GM21737 (cell line): ENCODE measurements around the gene BEND7.

Experiments used
- ATAC-seq: cut with Tn5 transposase; IDR thresholded peaks from one replicate; pipeline ENCODE4 v1.9.1; 2021; ENCODE audit warnings: mild to moderate bottlenecking, moderate library complexity; ENCODE audit not compliant: unreplicated experiment

The BEND7 gene

GRCh38 chr10:13525663-13526062 lies 3.2 kb downstream of the BEND7 start:
- ATAC-seq, result no peak

DNA sequence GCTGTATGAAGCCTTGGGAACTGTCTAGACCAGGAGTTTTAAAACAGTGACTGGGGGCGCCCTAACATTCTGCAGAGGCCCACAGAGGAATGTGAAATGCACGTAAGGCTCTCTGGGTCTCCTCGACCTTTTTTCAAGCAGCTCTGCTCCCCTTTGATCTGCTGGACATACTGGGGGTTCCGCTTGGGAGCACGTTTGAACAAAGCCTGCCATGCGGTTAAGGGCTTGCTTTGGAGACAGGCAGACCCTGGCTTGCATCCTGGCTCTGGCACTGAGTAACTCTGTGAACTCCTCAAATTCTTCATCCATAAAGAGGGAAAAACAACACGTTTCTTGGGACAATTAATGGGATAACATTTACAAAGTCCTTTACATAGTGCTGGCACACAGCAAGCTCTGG lies 7.8 kb downstream of the BEND7 start:
- ATAC-seq, result no peak

DNA sequence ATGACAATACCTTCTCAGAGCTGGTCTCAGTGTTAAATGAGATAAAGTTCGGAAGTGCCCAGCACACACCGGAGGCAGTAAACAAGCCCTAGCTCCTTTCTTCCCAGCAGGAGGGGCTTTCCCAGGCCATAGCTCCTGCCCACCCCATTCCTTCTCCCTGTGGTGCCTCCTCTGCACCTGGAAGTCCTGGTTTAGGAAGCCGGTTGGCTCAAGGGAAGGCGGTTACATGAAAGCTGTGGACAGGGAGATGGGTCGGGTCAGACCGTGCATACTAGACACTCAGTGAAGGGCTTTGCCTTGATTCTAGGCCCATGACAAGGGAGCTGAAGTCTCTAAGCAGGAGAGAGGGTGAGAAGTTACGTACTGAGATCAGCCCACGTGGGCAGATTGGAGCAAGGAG lies 8.6 kb downstream of the BEND7 start:
- ATAC-seq, result no peak

DNA sequence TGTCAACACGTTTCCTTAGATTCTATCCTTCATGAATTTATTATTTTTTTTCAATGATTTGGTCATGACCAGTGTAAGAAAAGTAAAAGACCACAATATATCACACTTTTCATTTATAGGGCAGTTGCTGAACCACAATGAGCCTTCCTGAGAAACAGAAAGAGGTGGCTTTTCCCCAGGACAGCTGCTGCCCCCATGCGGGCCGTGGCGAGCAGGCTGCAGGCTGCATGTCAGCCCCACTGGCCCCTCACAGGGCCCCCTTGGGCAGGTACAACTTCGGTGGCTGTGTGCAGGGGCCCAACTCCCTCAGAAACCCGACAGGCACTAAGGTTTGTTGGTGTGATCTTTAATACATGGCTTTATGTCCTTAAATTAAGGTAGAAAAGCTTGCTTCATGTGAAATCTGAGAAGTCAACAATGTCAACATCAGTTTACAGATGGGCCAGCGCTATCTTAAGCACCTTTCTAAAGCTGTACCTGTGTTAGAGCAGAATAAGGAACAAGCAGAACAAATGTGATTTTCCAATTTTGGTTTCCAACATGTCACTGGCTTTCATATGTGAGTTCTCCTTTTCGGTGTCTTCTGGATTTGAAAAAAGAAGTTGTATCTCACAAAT lies 10.6 kb downstream of the BEND7 start:
- no peak for ATAC-seq

GRCh38 chr10:13517675-13518074 lies 11.1 kb downstream of the BEND7 start:
- ATAC-seq, result no peak

DNA sequence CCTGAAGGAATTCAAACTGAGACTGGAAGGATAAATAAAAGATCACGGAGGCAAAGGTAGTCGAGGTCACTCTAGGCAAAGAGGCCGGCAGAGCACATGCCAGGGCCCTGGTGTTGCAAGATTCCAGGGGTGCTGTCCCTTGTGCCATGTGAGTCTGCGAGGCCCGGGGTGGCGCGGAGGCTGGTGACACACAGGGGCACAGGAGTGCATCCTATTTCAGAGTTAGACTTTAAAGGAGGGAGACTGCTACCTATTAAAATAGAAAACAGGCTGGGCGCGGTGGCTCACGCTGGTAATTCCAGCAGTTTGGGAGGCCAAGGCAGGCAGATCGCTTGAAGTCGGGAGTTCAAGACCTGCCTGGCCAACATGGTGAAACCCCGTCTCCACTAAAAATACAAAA lies 12.6 kb downstream of the BEND7 start:
- ATAC-seq, result no peak

GRCh38 chr10:13515467-13515866 lies 13.3 kb downstream of the BEND7 start:
- no peak for ATAC-seq

DNA sequence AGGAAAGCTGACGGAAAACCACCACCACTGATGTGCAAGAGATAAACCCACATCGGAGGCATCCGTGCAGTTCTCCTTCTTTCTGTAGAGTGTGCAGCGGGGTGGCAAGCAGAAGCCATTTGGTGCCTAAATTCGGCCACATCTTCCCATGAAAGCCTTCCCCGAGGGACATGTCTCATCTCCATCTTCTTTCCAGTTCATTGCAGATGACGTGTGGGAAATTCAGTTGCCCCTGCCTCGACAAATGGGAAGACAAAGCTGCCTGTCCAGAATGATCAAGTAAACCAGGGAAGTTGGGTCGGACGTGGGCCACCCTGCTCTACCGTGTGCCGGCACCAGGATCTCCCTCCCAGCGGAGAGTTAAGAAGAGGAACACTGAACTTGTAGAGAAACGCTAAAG lies 14.5 kb downstream of the BEND7 start:
- ATAC-seq, result no peak

GRCh38 chr10:13512564-13512963 lies 16.2 kb downstream of the BEND7 start:
- ATAC-seq, result no peak

- ATAC-seq, result no peak
Observed at GRCh38 chr10:13511409-13511808, 17.4 kb downstream of the BEND7 start.

GRCh38 chr10:13505052-13505680 lies 23.6 kb downstream of the BEND7 start:
- no peak for ATAC-seq

GRCh38 chr10:13503745-13504463 lies 24.9 kb downstream of the BEND7 start:
- no peak for ATAC-seq

DNA sequence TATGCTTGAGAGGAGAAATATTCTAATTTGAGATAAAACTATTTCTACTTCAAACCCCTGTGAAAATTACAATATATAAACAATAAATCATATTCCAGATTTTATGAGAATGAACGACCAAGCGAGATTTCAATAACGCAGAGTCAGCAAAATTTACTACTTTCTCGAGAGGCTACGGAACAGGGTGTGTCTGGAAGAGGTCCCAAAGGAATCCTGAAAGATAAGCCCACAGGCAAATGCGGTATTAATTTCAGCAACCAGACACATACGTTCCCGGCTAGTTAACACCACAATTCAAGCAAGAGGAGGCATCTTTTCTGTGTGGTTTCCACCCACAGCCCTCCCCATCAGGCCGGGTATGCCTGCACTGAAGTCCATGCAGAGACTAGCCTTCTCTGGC lies 26.4 kb downstream of the BEND7 start:
- no peak for ATAC-seq

- ATAC-seq, result no peak
Observed at GRCh38 chr10:13500201-13500600, 28.6 kb downstream of the BEND7 start.

- ATAC-seq, result no peak
Observed at GRCh38 chr10:13499150-13499549, 29.7 kb downstream of the BEND7 start.

DNA sequence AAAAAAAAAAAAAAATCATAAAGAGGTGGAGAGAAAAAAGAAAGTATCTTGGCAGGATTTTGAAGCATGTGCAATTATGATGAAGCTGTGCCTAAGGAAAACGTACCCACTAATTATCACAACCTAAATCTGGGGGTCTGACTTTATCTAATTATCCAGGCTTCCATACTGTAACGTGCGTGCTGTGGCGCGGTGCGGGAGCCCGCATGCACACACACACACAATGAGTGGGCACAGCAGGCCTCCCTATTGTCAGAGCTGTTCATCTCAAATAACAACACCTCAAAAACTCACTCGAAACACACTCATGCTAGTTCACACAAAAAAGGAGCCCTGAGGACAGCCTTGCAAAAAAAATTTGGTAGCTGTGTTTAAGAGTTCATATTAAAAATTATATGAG lies 31.9 kb downstream of the BEND7 start:
- ATAC-seq, result no peak

GRCh38 chr10:13496164-13496563 lies 32.6 kb downstream of the BEND7 start:
- no peak for ATAC-seq

- no peak for ATAC-seq
Observed at GRCh38 chr10:13492493-13493180, 36.2 kb downstream of the BEND7 start.

DNA sequence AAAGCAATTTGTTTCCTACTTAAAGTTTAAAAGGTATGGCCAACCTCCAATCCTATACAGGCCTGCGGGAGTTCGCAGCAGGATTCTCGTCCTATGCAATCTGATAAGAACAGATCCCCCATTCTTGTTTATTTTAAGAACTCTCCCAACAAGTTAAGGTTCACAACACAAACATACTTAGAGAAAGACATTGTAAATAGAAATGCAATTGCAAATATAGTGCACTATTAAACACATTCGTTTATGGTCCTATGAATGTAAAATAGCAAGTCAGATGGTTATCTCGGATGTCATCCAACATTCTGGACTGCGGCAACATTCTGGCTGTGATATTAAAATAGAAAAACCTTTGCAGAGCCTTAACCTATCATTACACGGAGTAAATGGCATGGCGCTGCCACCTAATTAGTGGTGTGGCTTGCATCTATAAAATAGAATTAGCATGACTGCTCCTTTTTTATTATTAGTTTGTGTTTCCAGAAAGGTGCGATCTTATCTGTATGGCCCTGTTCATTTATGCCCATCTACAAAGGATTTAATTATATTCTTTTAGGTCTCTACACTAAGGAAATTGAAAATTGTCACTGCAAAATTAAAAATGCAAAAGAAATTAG lies 37.0 kb downstream of the BEND7 start:
- no peak for ATAC-seq

DNA sequence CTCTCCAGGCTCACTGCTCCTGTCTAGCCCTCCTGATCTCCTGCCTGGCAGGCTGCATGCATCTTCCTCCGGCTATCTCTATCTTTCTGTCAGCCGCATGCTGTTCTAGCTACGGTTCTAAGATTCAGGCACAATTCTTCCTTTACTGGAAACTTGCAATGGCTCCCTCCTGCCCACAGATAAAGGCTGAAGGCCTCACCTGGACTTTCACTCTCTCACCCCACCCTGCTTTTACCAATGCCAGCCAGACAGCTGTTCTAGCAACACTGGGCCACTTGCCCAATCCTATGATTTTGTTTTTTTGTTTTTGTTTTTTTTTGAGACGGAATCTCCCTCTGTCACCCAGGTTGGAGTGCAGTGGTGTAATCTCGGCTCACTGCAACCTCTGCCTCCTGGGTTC lies 38.3 kb downstream of the BEND7 start:
- ATAC-seq, result no peak

- no peak for ATAC-seq
Observed at GRCh38 chr10:13489035-13489599, 39.7 kb downstream of the BEND7 start.
